NCI-H2081 treated with DMSO at 0.1 percent for 48 hours (cell line): ENCODE results near the gene SIT1.
"Not testable (repeated sequence)": the region's sequence is repeated elsewhere in the genome, so short reads cannot be mapped to it uniquely, and the experiment has no call there.

ENCODE experiments used
- DNase-seq: peaks from one replicate; lab custom pipeline; 2025; lab: John Stamatoyannopoulos, UW

SIT1 gene

DNA sequence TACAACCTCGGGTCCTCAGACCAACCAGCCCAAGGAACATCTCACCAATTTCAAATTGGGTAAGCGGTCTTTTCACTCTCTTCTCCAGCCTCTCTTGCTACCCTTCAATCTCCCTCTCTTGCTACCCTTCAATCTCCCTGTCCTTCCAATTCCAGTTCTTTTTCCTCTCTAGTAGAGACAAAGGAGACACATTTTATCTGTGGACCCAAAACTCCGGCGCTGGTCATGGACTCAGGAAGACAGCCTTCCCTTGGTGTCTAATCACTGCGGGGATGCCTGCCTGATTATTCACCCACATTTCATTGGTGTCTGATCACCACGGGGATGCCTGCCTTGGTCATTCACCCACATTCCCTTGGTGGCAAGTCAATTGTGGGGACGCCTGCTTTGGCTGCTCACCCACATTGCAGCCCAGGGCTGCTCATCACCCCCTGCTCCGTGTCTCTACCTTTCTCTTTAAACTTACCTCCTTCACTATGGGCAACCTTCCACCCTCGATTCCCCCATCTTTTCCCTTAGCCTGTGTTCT lies 13.2 kb downstream of the SIT1 start:
- not testable (repeated sequence) for DNase-seq

DNA sequence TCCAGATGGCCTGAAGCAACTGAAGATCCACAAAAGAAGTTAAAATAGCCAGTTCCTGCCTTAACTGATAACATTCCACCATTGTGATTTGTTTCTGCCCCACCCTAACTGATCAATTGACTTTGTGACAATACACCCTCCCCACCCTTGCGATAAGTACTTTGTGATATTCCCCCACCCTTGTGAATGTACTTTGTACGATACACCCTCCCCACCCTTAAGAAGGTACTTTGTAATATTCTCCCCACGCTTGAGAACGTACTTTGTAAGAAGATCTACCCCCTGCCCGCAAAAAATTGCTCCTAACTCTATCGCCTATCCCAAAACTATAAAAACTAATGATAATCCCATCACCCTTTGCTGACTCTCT lies 13.9 kb downstream of the SIT1 start:
- not testable (repeated sequence) for DNase-seq

DNA sequence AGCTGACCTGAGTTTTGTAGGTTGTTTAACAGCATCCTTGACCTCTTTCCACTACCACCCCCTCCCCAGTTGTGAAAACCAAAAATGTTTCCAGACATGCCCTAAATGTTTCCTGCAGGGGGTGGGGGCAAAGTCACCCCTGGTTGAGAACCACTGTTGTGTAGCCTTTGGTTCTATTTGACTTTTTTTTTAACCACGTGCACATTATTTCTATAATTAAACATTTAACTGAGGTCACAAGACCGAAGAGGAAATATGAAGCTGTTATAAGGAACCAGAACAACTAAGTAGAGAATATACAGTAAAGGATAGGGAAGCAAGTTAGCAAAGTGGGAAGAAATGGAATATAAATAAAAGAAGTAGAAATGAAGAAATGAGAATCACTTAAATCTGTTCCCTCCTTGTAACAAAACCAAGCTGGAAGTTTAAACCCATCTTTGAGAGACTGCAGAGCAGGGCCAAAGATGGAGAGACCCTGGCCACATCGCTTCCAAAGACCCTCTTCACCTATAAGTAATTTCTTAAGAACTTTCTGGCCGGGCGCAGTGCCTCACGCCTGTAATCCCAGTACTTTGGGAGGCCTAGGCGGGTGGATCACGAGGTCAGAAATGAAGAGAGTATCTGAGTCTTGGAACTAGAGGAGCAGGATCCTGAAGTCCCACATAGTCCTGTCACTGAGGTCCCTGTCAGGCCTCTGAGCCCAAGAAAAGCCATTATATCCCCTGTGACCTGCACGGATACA lies 14.4 kb downstream of the SIT1 start:
- DNase-seq, result no peak

DNA sequence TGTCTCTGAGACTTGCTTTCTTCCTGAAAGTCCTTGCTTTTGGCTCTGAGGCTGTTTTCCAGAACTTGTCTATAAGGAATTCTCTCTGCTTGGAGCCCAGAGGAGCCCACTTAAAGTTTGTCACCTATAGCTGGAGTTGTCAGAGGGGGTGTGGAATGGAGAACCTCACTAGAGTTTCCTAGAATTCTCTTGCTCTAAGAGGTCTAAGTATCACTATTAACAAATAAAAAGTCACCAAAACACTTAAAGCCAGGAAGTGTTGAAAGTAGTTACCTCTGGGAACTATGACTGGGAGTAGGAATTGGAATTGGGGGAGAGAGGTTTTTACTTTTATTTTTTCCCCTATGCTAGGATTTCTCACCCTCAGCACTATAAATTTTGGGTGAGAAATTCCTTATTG lies 15.0 kb downstream of the SIT1 start:
- DNase-seq, result no peak

DNA sequence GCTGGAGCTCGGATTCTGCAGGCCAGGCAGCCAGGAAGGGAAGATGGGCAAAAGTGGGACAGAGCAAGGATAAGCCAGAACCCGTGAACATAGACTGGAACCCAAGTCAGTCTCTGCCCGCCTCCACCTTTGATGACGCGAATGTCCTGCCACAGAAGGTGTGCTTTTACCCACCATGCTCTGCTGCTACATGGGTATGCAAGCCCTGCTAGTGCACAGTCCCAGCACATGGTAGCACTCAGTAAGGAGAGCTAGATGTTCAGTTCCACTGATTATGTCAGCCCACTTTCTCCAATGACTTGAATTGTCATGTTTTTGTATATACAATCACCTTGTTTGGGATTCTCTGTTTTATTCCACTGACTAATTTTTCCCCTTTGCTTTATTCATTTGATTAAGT lies 21.1 kb downstream of the SIT1 start:
- DNase-seq, result no peak

- no peak for DNase-seq
These were observed 22.2 kb downstream of the SIT1 start for GRCh38 chr9:35628389-35628991.

- no peak for DNase-seq
These were observed 23.2 kb downstream of the SIT1 start for GRCh38 chr9:35627575-35627974.

GRCh38 chr9:35619800-35620158 lies 31.0 kb downstream of the SIT1 start:
- no peak for DNase-seq

DNA sequence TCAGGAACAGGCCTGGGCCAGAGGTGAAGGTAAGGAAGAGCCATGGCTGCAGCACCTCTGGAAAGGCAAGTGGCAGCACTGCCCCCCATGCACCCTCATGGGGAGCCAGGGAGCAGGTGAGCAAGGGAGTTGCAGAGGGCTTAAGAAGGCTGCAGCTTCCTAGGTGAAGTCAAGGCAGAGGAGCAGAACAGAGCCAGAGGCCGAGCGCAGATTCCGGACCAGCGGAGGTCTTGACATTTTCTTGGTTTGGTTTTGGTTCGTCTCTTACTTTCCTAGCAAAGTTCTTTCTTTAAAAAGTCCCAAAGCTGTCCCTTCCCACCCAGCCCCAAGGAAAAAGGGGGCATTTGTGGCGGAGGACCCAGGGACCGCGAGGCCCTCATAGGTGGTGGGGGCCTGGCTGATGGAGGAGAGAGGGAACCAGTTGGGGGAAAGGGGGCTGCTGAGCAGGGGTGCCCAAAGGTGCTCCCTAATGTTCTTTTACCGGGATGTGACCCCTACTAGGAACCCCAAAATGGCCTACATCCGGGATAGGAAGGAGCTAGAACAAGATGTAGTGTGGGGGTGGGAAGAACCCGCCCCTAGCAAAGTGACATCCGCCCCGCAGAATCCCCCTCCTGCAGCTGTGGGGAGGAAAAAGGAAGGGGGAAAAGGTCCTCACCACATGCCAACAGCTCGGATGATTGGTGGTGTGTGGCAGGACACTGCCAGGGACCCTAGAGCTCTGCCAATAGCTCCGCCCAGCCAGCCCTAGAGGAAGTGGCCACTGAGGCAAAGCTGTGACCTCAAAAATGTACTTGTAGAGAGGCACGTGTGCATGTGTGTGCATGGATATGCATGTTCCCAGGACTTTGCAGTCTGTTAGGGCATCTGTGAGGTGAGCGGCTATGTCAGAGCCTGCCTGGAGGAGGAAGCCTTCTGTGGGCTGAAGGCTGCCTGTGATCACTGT lies 31.6 kb downstream of the SIT1 start:
- no peak for DNase-seq

- no peak for DNase-seq
These were observed 32.4 kb downstream of the SIT1 start, which contains the start of gene CD72 for GRCh38 chr9:35618325-35618727. CD72 (minus strand) TSS chr9:35618413; CDS start chr9:35618303, 110 bp downstream.

- DNase-seq, result no peak
These were observed 33.2 kb downstream of the SIT1 start for GRCh38 chr9:35617548-35617947.

DNA sequence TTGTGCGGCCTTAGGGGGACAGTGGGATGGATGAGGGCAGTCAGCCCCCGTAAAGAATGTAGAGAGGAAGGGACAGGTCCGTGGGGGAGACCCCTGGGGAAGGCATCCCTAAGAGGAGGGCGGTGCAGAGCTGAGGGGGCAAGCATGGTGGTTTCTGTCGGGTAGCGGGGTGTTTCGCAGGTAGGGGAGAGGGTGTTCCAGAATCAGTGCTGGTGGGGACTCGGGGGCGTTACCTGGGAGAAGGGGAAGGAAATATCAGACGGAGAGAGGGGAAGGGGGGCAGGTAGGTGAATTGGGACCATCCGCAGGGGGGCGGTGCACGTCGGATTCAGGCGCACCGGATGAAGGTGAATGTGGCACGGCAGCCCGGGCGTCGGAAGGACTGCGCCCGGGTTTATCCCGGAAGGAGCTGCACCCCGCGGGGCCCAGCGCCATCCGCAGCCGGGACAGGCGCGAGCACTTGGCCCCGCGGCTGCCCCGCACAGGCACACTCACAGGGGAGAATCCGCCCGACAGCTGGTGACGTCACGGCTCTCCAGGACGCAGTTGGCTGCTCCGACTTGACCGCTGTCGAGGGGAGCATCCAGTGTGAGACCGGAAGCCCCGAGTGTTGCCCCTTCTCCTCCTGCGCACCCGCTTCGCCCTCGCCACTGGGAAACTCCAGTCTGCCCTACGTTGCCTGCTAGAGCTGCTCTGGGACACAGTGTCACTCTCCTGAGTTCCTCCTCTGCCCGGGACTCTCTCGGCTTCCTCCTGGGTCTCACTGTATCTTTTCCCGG lies 33.9 kb downstream of the SIT1 start:
- no peak for DNase-seq

GRCh38 chr9:35615981-35616680 lies 34.6 kb downstream of the SIT1 start:
- DNase-seq, result no peak

DNA sequence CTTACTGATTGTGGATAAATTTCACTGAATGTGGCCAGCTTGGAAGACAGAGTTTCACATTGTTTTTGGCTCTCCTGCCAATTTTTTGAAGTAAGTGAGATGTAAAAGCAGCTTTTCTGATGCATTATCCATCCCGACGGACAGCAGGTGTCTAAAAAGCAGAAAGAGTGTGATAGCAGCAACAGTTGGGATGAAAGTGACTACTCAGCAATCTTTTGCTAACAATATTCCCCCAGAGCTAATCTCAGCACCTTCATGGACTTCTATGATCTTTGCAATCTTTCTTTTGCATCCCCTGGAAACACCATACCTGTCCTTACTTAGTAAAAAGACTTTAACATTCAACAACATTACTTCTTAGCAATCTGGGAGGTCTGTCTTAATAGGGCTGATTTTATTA lies 37.9 kb downstream of the SIT1 start:
- no peak for DNase-seq

DNA sequence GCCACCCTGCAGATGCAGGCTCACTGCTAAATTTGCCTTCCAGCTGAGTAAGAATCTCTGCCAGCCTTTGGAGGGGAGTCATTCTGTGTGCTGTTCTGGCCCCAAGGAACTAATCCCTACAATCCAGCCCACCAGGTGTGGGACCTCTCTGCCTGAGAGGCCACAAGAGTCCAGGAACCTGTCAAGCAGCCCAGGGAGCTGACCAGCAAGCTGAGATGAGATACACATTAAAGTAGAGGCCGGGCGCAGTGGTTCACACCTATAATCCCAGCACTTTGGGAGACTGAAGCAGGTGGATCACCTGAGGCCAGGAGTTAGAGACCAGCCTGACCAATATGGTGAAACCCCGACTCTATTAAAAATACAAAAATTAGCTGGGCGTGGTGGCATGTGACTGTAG lies 38.7 kb downstream of the SIT1 start:
- DNase-seq, result not testable (repeated sequence)

DNA sequence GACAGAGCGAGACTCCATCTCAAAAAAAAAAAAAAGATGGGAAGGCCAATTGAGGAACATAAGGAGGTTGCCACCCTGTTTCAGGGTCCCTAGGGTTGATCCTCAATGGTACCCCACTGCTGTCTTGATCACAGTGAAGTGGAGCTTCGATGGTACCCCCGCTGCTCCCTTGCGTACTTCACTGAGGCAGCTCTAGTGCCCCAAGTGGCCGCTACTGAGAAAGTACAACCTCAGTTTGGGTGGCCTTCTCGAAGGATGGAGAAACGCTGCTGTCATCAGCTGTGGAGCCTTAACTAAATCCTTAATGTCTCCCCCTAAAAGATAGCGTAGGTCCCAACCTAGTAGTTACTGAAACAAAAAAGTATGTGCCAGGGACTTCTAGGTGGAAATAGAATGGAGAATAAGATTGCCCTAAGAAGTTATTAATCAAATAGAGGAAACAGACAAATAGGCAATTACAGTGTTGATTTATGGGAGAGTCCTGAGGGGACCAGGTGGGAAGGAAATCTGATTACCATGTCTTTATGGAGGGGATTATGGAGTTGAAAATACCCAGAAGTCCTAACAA lies 39.4 kb downstream of the SIT1 start:
- DNase-seq, result no peak

GRCh38 chr9:35609820-35610163 lies 40.9 kb downstream of the SIT1 start:
- DNase-seq, result no peak

- no peak for DNase-seq
These were observed 41.5 kb downstream of the SIT1 start for GRCh38 chr9:35609001-35609819.

DNA sequence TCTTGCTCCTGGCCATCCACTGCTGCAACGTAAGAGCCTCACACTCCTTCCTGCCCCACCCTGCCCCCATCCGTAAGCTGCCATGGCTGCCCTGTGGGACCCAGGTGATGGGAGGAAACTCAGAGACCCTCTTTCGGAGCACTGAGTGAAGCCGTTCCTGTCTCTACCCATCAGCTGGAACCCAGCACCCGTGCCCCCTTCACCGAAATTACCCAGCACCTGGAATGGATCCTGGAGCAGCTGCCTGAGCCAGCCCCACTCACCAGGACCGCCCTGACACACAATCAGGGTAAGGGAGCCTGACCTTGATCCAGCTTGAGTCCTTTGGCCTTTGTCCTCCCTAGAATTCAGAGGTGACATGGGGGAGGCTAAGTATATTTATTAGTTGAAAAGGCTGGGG lies 42.5 kb downstream of the SIT1 start:
- no peak for DNase-seq

- DNase-seq, result no peak
These were observed 44.0 kb downstream of the SIT1 start for GRCh38 chr9:35606726-35607125.
